DMS53 treated with DMSO at 0.1 percent for 48 hours (cell line): ENCODE measurements around the gene CMKLR1.

Source experiments
- DNase-seq: peaks from one replicate; lab custom pipeline; 2025; ENCODE audit not compliant: unreplicated experiment; lab: John Stamatoyannopoulos, UW

CMKLR1 gene

GRCh38 chr12:108269224-108269623, 69.9 kb downstream of the CMKLR1 start:
- no peak for DNase-seq

GRCh38 chr12:108268397-108268796, 70.7 kb downstream of the CMKLR1 start:
- no peak for DNase-seq

- DNase-seq: no peak
Measured at GRCh38 chr12:108267450-108267849, 71.7 kb downstream of the CMKLR1 start.

- no peak for DNase-seq
Measured at GRCh38 chr12:108266131-108266530, 73.0 kb downstream of the CMKLR1 start.

GRCh38 chr12:108265505-108265904, 73.6 kb downstream of the CMKLR1 start:
- DNase-seq: no peak

GRCh38 chr12:108260969-108261368, 78.1 kb downstream of the CMKLR1 start:
- DNase-seq: no peak

GRCh38 chr12:108260039-108260438, 79.1 kb downstream of the CMKLR1 start:
- no peak for DNase-seq

- no peak for DNase-seq
Measured at GRCh38 chr12:108257610-108258106, 81.5 kb downstream of the CMKLR1 start.

- DNase-seq: no peak
Measured at GRCh38 chr12:108257004-108257403, 82.1 kb downstream of the CMKLR1 start.

- DNase-seq: no peak
Measured at GRCh38 chr12:108255252-108255602, 83.9 kb downstream of the CMKLR1 start.

GRCh38 chr12:108254517-108255251, 84.4 kb downstream of the CMKLR1 start:
- DNase-seq: no peak

GRCh38 chr12:108254030-108254429, 85.1 kb downstream of the CMKLR1 start:
- no peak for DNase-seq

GRCh38 chr12:108253540-108253939, 85.6 kb downstream of the CMKLR1 start:
- DNase-seq: no peak

- no peak for DNase-seq
Measured at GRCh38 chr12:108252523-108252922, 86.6 kb downstream of the CMKLR1 start.

GRCh38 chr12:108248011-108248410, 91.1 kb downstream of the CMKLR1 start:
- DNase-seq: no peak

GRCh38 chr12:108247130-108247529, 92.0 kb downstream of the CMKLR1 start:
- DNase-seq: no peak

GRCh38 chr12:108241986-108242703, 97.0 kb downstream of the CMKLR1 start:
- no peak for DNase-seq

GRCh38 chr12:108240928-108241327, 98.2 kb downstream of the CMKLR1 start:
- DNase-seq: no peak

GRCh38 chr12:108240027-108240785, 98.9 kb downstream of the CMKLR1 start:
- no peak for DNase-seq

GRCh38 chr12:108239378-108239777, 99.7 kb downstream of the CMKLR1 start:
- no peak for DNase-seq

GRCh38 chr12:108238474-108238873, 100.6 kb downstream of the CMKLR1 start:
- no peak for DNase-seq
